ENCODE data around the gene TSNAXIP1.

The TSNAXIP1 gene

GRCh38 chr16:67796099-67796718, 10.5 kb upstream of the TSNAXIP1 start:
- no peak overlapping the region for H3K9ac ChIP-seq
- peaks cover 57 to 99% (median 86%) of the 10 kb centered on the region in 11 experiments for H4K20me1 ChIP-seq
- H3K4me1 ChIP-seq: peaks cover 11 to 27% (median 18%) of the 10 kb centered on the region in 10 experiments
- H3K4me3 ChIP-seq: no peak overlapping the region
- H3K36me3 ChIP-seq: peaks cover 38 to 65% (median 58%) of the 10 kb centered on the region in 11 experiments
- H3K4me2 ChIP-seq: no peak overlapping the region
- TF ChIP-seq Cebpa-rat (IDR thresholded peaks at IDR 0.05): no peak
- H3K27ac ChIP-seq: no peak overlapping the region
- H3K27me3 ChIP-seq: no peaks in the 10 kb centered on the region
- H3K9me3 ChIP-seq (replicated peaks in 1 of 11): no peaks in the 10 kb centered on the region

DNA sequence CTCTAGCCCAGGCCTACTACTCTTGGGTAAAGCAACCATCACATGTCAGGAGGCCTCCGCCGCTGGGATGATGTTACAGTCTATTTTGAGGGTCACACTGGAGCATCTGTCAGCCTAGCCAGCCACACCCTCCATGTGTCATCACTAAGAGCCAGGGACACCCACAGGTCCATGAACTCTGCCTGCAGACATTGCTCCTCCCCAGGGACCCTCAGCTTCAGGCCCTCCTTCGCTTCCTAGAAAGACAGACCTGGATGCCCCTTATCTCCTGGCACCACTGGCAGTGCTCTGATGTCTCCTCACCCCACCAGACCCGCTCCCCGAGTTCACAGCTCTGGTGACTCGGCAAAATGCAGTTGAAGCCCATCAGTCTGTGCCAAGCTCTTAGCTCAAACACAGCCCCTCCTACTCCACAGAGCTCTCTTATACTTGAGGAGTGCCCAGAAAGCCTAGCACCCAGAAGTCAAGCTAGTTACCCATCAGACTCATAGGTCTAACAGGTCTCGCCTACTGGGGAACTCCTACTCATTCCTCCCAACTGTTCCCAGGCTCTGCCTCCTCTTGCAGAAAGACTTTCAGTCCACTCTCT, 6.3 kb upstream of the TSNAXIP1 start:
- H3K27ac ChIP-seq: peak overlapping the region in 7 of 11 experiments; percentile 5 to 48 (median 30); a peak in 7 of 22 replicates
- H4K20me1 ChIP-seq: peaks cover 52 to 75% (median 70%) of the 10 kb centered on the region in 11 experiments
- H3K4me2 ChIP-seq: peak overlapping the region; percentile 33 to 99 (median 86); a peak in 20 of 22 replicates
- H3K4me1 ChIP-seq: peaks cover 53 to 59% (median 56%) of the 10 kb centered on the region in 10 experiments
- H3K36me3 ChIP-seq: peaks cover 64 to 92% (median 82%) of the 10 kb centered on the region in 11 experiments
- no peak for TF ChIP-seq Cebpa-rat (IDR thresholded peaks at IDR 0.05)
- no peak overlapping the region for H3K4me3 ChIP-seq
- peak overlapping the region in 2 of 11 experiments; percentile 21 to 43; a peak in 4 of 22 replicates for H3K9ac ChIP-seq
- H3K9me3 ChIP-seq (replicated peaks in 1 of 11): no peaks in the 10 kb centered on the region
- H3K27me3 ChIP-seq: no peaks in the 10 kb centered on the region

DNA sequence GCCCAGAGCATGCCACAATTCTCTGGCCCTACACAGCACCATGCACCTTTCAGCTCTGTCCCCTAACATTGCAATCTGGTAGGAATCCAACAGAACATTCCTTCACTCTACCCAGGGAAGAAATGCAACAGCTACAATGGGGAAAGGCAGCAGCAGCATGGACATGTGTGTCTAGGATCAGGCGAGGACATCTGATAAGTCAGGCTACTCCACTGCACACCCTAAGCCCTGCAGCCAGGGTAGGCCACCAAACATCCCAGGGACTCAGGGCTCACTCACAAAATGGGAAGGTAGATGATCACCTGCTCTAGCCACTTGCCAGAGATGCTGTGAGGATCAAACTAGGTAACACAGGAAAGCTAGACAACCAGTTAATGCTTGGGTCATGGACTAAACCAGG, 5.4 kb upstream of the TSNAXIP1 start:
- Histone ChIP-seq H3K27me3 (no peaks in the 10 kb centered on the region), H3K4me1 (peaks cover 57 to 62% (median 58%) of the 10 kb centered on the region in 10 experiments), H3K9me3 (replicated peaks in 1 of 11) (no peaks in the 10 kb centered on the region), H3K36me3 (peaks cover 64 to 90% (median 76%) of the 10 kb centered on the region in 11 experiments), H3K4me3 (no peak overlapping the region), H3K27ac (no peak overlapping the region; a peak in 1 of 22 replicates), H3K9ac (peak overlapping the region in 1 of 11 experiments; percentile 21; a peak in 1 of 22 replicates), H3K4me2 (peak overlapping the region; percentile 72 to 99 (median 96)), H4K20me1 (peaks cover 52 to 73% (median 68%) of the 10 kb centered on the region in 11 experiments)
- no peak for TF ChIP-seq Cebpa-rat (IDR thresholded peaks at IDR 0.05)

DNA sequence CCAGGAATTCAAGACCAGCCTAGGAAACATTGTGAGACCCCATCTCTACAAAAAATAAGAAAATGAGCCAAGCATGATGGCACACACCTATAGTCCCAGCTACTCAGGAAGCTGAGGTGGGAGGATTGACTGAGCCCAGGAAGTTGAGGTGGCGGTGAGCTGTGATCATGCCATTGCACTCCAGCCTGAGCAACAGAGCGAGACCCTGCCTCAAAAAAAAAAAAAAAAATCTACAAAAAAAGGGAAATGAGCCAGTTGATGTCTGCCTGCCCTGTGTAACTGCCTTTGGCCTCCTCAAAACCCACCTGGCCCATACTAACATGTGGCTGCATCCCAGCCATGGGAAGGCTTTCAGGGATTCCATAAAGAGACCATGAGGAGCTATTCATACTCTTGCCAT, 4.8 kb upstream of the TSNAXIP1 start:
- Histone ChIP-seq H3K27me3 (no peaks in the 10 kb centered on the region), H4K20me1 (peaks cover 46 to 66% (median 61%) of the 10 kb centered on the region in 11 experiments), H3K4me2 (peak overlapping the region; percentile 72 to 99 (median 96)), H3K4me1 (peaks cover 57 to 62% (median 58%) of the 10 kb centered on the region in 10 experiments), H3K9me3 (replicated peaks in 1 of 11) (no peaks in the 10 kb centered on the region), H3K36me3 (peaks cover 59 to 83% (median 71%) of the 10 kb centered on the region in 11 experiments), H3K9ac (peak overlapping the region in 1 of 11 experiments; percentile 21; a peak in 1 of 22 replicates), H3K4me3 (no peak overlapping the region), H3K27ac (peak overlapping the region in 1 of 11 experiments; percentile 10; a peak in 1 of 22 replicates)
- no peak for TF ChIP-seq Cebpa-rat (IDR thresholded peaks at IDR 0.05)

DNA sequence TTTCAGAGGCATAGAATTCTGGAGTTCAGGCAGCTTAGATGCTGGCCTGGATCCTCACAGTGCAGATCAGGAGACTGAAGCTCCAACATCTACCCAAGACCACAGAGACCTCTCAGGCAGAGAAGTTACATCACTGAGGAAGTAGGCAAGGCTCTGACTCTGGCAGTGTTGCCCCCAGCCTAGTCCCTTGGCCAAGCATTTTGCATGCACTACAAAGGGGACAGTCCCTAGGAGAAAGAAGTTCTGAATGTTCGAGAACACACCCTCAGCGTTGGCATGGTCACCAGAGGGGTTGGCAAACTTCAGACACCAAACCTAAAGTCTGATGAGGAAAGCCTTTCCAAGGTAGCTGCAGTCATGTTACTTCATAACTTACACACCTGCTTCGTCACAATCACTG, 2.8 kb upstream of the TSNAXIP1 start:
- no peaks in the 10 kb centered on the region for H3K9me3 ChIP-seq (replicated peaks in 1 of 11)
- peak overlapping the region in 3 of 11 experiments; percentile 78 to 88 (median 86); a peak in 5 of 22 replicates for H3K27ac ChIP-seq
- no peak for TF ChIP-seq Cebpa-rat (IDR thresholded peaks at IDR 0.05)
- H3K4me2 ChIP-seq: peak overlapping the region; percentile 0 to 100 (median 98); a peak in 18 of 22 replicates
- peak overlapping the region in 2 of 10 experiments; percentile 87 to 99; a peak in 2 of 20 replicates for H3K4me3 ChIP-seq
- H3K36me3 ChIP-seq: peaks cover 41 to 63% (median 52%) of the 10 kb centered on the region in 11 experiments
- peak overlapping the region in 3 of 11 experiments; percentile 92 to 97 (median 94); a peak in 4 of 22 replicates for H3K9ac ChIP-seq
- H3K4me1 ChIP-seq: peaks cover 64 to 69% (median 67%) of the 10 kb centered on the region in 10 experiments
- peaks cover 28 to 46% (median 41%) of the 10 kb centered on the region in 11 experiments; a peak in 21 of 22 replicates for H4K20me1 ChIP-seq
- H3K27me3 ChIP-seq: no peaks in the 10 kb centered on the region

GRCh38 chr16:67804853-67805542, 1.7 kb upstream of the TSNAXIP1 start:
- H4K20me1 ChIP-seq: peaks cover 23 to 39% (median 32%) of the 10 kb centered on the region in 11 experiments; a peak in 21 of 22 replicates
- H3K27ac ChIP-seq: peak overlapping the region in 7 of 11 experiments; percentile 78 to 89 (median 84); a peak in 11 of 22 replicates
- H3K4me3 ChIP-seq: peak overlapping the region; percentile 80 to 100 (median 92)
- peak overlapping the region; percentile 94 to 100 (median 98) for H3K4me2 ChIP-seq
- peaks cover 63 to 67% (median 65%) of the 10 kb centered on the region in 10 experiments for H3K4me1 ChIP-seq
- H3K27me3 ChIP-seq: no peaks in the 10 kb centered on the region
- no peaks in the 10 kb centered on the region for H3K9me3 ChIP-seq (replicated peaks in 1 of 11)
- H3K9ac ChIP-seq: peak overlapping the region; percentile 85 to 97 (median 92); a peak in 21 of 22 replicates
- peaks cover 32 to 52% (median 41%) of the 10 kb centered on the region in 11 experiments for H3K36me3 ChIP-seq
- TF ChIP-seq Cebpa-rat (IDR thresholded peaks at IDR 0.05): no peak

GRCh38 chr16:67805718-67806427, 816 bp upstream of the TSNAXIP1 start:
- H3K4me2 ChIP-seq: peak overlapping the region; percentile 94 to 100 (median 98)
- no peak for TF ChIP-seq Cebpa-rat (IDR thresholded peaks at IDR 0.05)
- H3K27ac ChIP-seq: peak overlapping the region; percentile 78 to 89 (median 82)
- peak overlapping the region; percentile 85 to 97 (median 92) for H3K9ac ChIP-seq
- peaks cover 23 to 43% (median 33%) of the 10 kb centered on the region in 11 experiments for H3K36me3 ChIP-seq
- no peaks in the 10 kb centered on the region for H3K27me3 ChIP-seq
- peak overlapping the region; percentile 80 to 100 (median 92) for H3K4me3 ChIP-seq
- peaks cover 54 to 58% (median 57%) of the 10 kb centered on the region in 10 experiments for H3K4me1 ChIP-seq
- H3K9me3 ChIP-seq (replicated peaks in 1 of 11): no peaks in the 10 kb centered on the region
- peaks cover 14 to 30% (median 23%) of the 10 kb centered on the region in 11 experiments; a peak in 21 of 22 replicates for H4K20me1 ChIP-seq
